Gastrocnemius medialis (tissue), 4 donors: ENCODE data around the gene XXYLT1. TPM values are rescaled to one million over a fixed set of nuclear protein-coding genes. Genes with fewer than 3 reads are reported as not detected.

Experiments
- ATAC-seq, 2 donors: fragments of 150-250 bp; one replicate each; pipeline ENCODE4 v1.9.1; 2016
- DNase-seq, 2 donors: peaks; one replicate each; pipeline ENCODE4 v3.0.0-alpha.2; 2019
- H3K27ac ChIP-seq, 4 donors: fragments of 200-600 bp; sonication (generic); 1 replicate in 1 of 4; 2 replicates in 3 of 4; pipeline ENCODE4 v1.5.1; 2016 to 2018; ENCODE audit warnings: mild to moderate bottlenecking in 2 of 4, moderate library complexity in 1 of 4
- H3K27me3 ChIP-seq, 3 donors: fragments of 200-600 bp; sonication (generic) in 2 of 3; 1 replicate in 1 of 3; 2 replicates in 2 of 3; pipeline versions ENCODE4 v1.5.1 to v1.6.0; 2016 to 2019; ENCODE audit warnings: mild to moderate bottlenecking in 1 of 3, moderate library complexity in 1 of 3
- H3K36me3 ChIP-seq, 2 donors: fragments of 200-600 bp; sonication (generic) in 1 of 2; one replicate each; pipeline ENCODE4 v1.5.1; 2017 to 2018
- H3K4me1 ChIP-seq, 2 donors: fragments of 200-600 bp; sonication (generic) in 1 of 2; one replicate each; pipeline ENCODE4 v1.5.1; 2016 to 2017; ENCODE audit warnings: mild to moderate bottlenecking in 2 of 2
- H3K4me3 ChIP-seq, 4 donors: fragments of 200-600 bp; sonication (generic) in 3 of 4; 1 replicate in 1 of 4; 2 replicates in 3 of 4; pipeline ENCODE4 v1.5.1; 2016 to 2019; ENCODE audit warnings: mild to moderate bottlenecking in 2 of 4
- H3K9me3 ChIP-seq, 3 donors: fragments of 200-600 bp; sonication (generic) in 2 of 3; 1 replicate in 1 of 3; 2 replicates in 2 of 3; pipeline ENCODE4 v1.5.1; 2016 to 2019
- CTCF ChIP-seq, 5 experiments: fragments of 450-650 bp in 3 of 5; fragments of 200-600 bp in 2 of 5; sonication (generic) in 2 of 5; IDR thresholded peaks in 4 of 5; conservative IDR thresholded peaks in 1 of 5; 1 replicate in 4 of 5; 2 replicates in 1 of 5; pipeline ENCODE4 v1.5.1; 2016 to 2019; ENCODE audit warnings: antibody characterized with exemption in 5 of 5, mild to moderate bottlenecking in 3 of 5, moderate library complexity in 3 of 5
- POLR2A ChIP-seq, 2 donors: fragments of 450-650 bp; IDR thresholded peaks; one replicate each; pipeline ENCODE4 v1.6.1; 2017; ENCODE audit warnings: antibody characterized with exemption in 2 of 2, mild to moderate bottlenecking in 2 of 2, moderate library complexity in 2 of 2
- in situ Hi-C, 4 donors: fragments of 200-750 bp; cut with MboI; loops; one replicate each; pipeline versions ENCODE4 v1.15.0 to v1.8.0; 2017; ENCODE audit warnings: low sequenced_read_pairs in 4 of 4
- intact Hi-C: fragments of 100-400 bp; cut with DNase I; formaldehyde crosslinking; loops from one replicate; pipeline ENCODE4 v1.15.1; 2023; ENCODE audit warnings: low total_unique reads
- total RNA-seq, 4 donors: library from RNA; depleted of rRNA; stranded (reverse); fragments of >200 nt; gene quantifications; one replicate each; pipeline versions ENCODE4 v1.1.0 to v1.2.3, GENCODE V29; 2016

The XXYLT1 gene
- total RNA-seq, result 1 to 10 TPM in 2 of 4 donors, under 1 TPM in 2; 0.87 to 3.1 (median 1.3) TPM

GRCh38 chr3:195270817-195271409 lies at the start of gene XXYLT1:
TSS of gene XXYLT1 (minus strand) at chr3:195271159. CDS start at chr3:195271058, 101 bp downstream.
- Histone ChIP-seq H3K27me3 (no peaks in the 10 kb centered on the region), H3K27ac (peak within 1 kb of the TSS; percentile 78 to 95 (median 87)), H3K4me1 (peaks cover 15 to 19% of the 10 kb centered on the region in 2 donors), H3K36me3 (no peaks in the 10 kb centered on the region), H3K4me3 (peak within 1 kb of the TSS; percentile 73 to 96 (median 85)), H3K9me3 (no peaks in the 10 kb centered on the region)
- TF ChIP-seq CTCF (IDR thresholded peaks at IDR 0.05 in 4 of 5, conservative IDR thresholded peaks at IDR 0.05 in 1 of 5) (peak; percentile 48 to 89 (median 62)), POLR2A (IDR thresholded peaks at IDR 0.05) (no peak)
- DNase-seq, result peak; percentile 70 to 81
- ATAC-seq, result peak; percentile 93 to 96
- intact Hi-C loops (loop anchor here (1.0 to 10.0 kb wide), 3 partner anchors 172 to 584 kb away; partner anchors contain the start of gene ACAP2), in situ Hi-C loops (loop anchor here (5.0 to 25.0 kb wide), 4 partner anchors 241 to 259 kb away; no protein-coding TSS in a partner anchor)

DNA sequence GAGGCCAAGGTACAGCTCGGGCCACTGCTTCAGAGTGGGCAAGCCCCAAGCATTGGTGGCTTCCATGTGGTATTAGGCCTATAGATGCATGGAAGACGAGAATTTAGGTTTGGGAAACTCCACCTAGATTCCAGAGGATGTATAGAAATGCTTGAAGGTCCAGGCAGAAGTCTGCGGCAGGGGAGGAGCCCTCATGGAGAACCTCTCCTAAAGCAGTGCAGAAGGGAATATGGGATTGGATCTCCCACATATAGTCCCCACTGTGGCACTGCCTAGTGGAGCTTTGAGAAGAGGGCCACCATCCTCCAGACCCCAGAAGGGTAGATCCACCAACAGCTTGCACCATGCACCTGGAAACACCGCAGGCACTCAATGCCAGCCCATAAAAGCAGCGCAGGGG lies 48.1 kb upstream of the XXYLT1 start:
- in situ Hi-C loops (loop anchor here in 1 of 4 donors (25.0 kb wide), 1 partner anchor 93 kb away; no protein-coding TSS in a partner anchor), intact Hi-C loops (no loop called here)
- Histone ChIP-seq H3K27ac (no peak overlapping the region), H3K27me3 (no peaks in the 10 kb centered on the region), H3K4me1 (no peaks in the 10 kb centered on the region), H3K4me3 (no peak overlapping the region), H3K36me3 (peaks cover 0 to 16% of the 10 kb centered on the region in 2 donors), H3K9me3 (no peaks in the 10 kb centered on the region)
- DNase-seq (no peak), ATAC-seq (no peak)
- TF ChIP-seq POLR2A (IDR thresholded peaks at IDR 0.05), result no peak
- TF ChIP-seq CTCF (IDR thresholded peaks at IDR 0.05 in 4 of 5, conservative IDR thresholded peaks at IDR 0.05 in 1 of 5), result no peak

GRCh38 chr3:195312714-195313113 lies 41.8 kb upstream of the XXYLT1 start:
- intact Hi-C loops, result no loop called here
- no peaks in the 10 kb centered on the region for H3K4me1 ChIP-seq
- H3K4me3 ChIP-seq, result no peak overlapping the region
- DNase-seq (no peak), ATAC-seq (no peak)
- H3K9me3 ChIP-seq, result no peaks in the 10 kb centered on the region
- no peak for TF ChIP-seq CTCF (IDR thresholded peaks at IDR 0.05 in 4 of 5, conservative IDR thresholded peaks at IDR 0.05 in 1 of 5)
- no peak for TF ChIP-seq POLR2A (IDR thresholded peaks at IDR 0.05)
- in situ Hi-C loops, result loop anchor here in 1 of 4 donors (25.0 kb wide), 1 partner anchor 100 kb away; no protein-coding TSS in a partner anchor
- no peaks in the 10 kb centered on the region for H3K27me3 ChIP-seq
- H3K27ac ChIP-seq, result no peak overlapping the region
- H3K36me3 ChIP-seq, result peaks cover 0 to 6% of the 10 kb centered on the region in 2 donors

DNA sequence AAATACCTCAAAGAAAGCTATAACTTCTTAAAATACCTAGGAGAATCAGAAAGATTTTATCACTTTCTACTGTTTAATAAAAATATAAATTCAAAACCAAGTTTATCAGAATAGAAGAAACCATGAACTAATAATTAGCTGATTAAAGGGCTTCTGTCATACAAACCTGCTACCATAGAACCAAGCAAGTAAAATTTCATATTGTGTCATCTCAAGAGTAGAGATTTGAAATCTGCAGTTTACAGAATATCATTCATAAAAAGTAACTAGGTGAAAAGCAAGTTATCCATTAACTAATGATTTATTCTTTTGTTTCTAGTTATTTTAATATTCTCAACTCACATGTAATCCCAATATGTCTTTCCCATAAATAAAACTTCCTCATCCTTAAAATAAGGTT lies 36.8 kb upstream of the XXYLT1 start:
- ATAC-seq (no peak), DNase-seq (no peak)
- in situ Hi-C loops (loop anchor here in 1 of 4 donors (25.0 kb wide), 1 partner anchor 105 kb away; no protein-coding TSS in a partner anchor), intact Hi-C loops (no loop called here)
- no peak for TF ChIP-seq CTCF (IDR thresholded peaks at IDR 0.05 in 4 of 5, conservative IDR thresholded peaks at IDR 0.05 in 1 of 5)
- no peak for TF ChIP-seq POLR2A (IDR thresholded peaks at IDR 0.05)
- Histone ChIP-seq H3K27ac (no peak overlapping the region), H3K4me1 (no peaks in the 10 kb centered on the region), H3K36me3 (peaks cover 0 to 8% of the 10 kb centered on the region in 2 donors), H3K4me3 (no peak overlapping the region), H3K27me3 (no peaks in the 10 kb centered on the region), H3K9me3 (no peaks in the 10 kb centered on the region)
